Uterus (tissue), 2 donors: ENCODE data around the gene TMPRSS13.

Experiments used
- POLR2A ChIP-seq, 2 donors: fragments of 450-650 bp; IDR thresholded peaks; one replicate each; pipeline ENCODE4 v1.6.1; 2016; ENCODE audit warnings: antibody characterized with exemption in 2 of 2, mild to moderate bottlenecking in 1 of 2, moderate library complexity in 1 of 2
- TF ChIP-seq, protein P1 (sequence below), 4 experiments: fragments of 200-600 bp in 2 of 4; fragments of 450-650 bp in 2 of 4; sonication (generic) in 2 of 4; IDR thresholded peaks; one replicate each; pipeline ENCODE4 v1.5.1; 2016 to 2019; ENCODE audit warnings: antibody characterized with exemption in 4 of 4, mild to moderate bottlenecking in 2 of 4, moderate library complexity in 1 of 4

DNA sequence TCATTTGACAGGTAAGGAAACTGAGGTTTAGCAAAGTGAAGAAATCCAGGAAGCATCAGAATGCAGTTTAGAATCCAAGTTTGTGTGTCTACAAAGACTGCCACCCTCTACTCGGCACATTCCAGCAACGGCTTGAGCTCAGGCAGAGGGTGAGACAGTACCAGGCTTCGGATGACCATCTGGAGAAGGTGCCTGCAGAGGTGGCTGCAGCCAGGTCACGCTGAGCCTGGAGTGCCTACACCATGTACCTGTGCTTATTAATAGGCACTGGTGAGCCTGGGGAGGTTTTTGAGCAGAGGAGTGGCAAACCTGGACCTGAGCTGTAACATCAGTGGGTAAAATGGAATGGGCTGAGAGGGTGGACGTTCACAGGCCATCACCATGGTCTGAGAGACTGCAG lies 57.4 kb downstream of the TMPRSS13 start:
- TF ChIP-seq POLR2A (IDR thresholded peaks at IDR 0.05), result no peak
- TF ChIP-seq, protein P1, sequence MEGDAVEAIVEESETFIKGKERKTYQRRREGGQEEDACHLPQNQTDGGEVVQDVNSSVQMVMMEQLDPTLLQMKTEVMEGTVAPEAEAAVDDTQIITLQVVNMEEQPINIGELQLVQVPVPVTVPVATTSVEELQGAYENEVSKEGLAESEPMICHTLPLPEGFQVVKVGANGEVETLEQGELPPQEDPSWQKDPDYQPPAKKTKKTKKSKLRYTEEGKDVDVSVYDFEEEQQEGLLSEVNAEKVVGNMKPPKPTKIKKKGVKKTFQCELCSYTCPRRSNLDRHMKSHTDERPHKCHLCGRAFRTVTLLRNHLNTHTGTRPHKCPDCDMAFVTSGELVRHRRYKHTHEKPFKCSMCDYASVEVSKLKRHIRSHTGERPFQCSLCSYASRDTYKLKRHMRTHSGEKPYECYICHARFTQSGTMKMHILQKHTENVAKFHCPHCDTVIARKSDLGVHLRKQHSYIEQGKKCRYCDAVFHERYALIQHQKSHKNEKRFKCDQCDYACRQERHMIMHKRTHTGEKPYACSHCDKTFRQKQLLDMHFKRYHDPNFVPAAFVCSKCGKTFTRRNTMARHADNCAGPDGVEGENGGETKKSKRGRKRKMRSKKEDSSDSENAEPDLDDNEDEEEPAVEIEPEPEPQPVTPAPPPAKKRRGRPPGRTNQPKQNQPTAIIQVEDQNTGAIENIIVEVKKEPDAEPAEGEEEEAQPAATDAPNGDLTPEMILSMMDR (IDR thresholded peaks at IDR 0.05), result no peak
